DMS 273 (cell line): Measurements from ENCODE around the gene CARMIL1.
"Not testable (repeated sequence)": the region's sequence is repeated elsewhere in the genome, so short reads cannot be mapped to it uniquely, and the experiment has no call there.

Experiments used
- DNase-seq: peaks from one replicate; lab custom pipeline; 2025; ENCODE audit not compliant: unreplicated experiment; lab: John Stamatoyannopoulos, UW

The CARMIL1 gene

GRCh38 chr6:25550631-25551030 is 271.5 kb downstream of the CARMIL1 start:
- no peak for DNase-seq

GRCh38 chr6:25553502-25553901 is 274.3 kb downstream of the CARMIL1 start:
- DNase-seq: no peak

- no peak for DNase-seq
These were observed 276.0 kb downstream of the CARMIL1 start for GRCh38 chr6:25555188-25555587.

- DNase-seq: peak; percentile 83
These were observed 277.3 kb downstream of the CARMIL1 start for GRCh38 chr6:25556516-25556915.

- DNase-seq: no peak
These were observed 279.1 kb downstream of the CARMIL1 start for GRCh38 chr6:25558155-25558817.

GRCh38 chr6:25560865-25561264 is 281.7 kb downstream of the CARMIL1 start:
- DNase-seq: no peak

- no peak for DNase-seq
These were observed 285.8 kb downstream of the CARMIL1 start for GRCh38 chr6:25564943-25565342.

GRCh38 chr6:25570578-25570977 is 291.4 kb downstream of the CARMIL1 start:
- DNase-seq: no peak

GRCh38 chr6:25576919-25577318 is 297.7 kb downstream of the CARMIL1 start:
- no peak for DNase-seq

GRCh38 chr6:25578538-25578937 is 299.4 kb downstream of the CARMIL1 start:
- no peak for DNase-seq

GRCh38 chr6:25579391-25579883 is 300.3 kb downstream of the CARMIL1 start:
- DNase-seq: no peak

GRCh38 chr6:25579902-25580495 is 300.8 kb downstream of the CARMIL1 start:
- no peak for DNase-seq

- no peak for DNase-seq
These were observed 302.9 kb downstream of the CARMIL1 start for GRCh38 chr6:25582101-25582500.

- no peak for DNase-seq
These were observed 303.9 kb downstream of the CARMIL1 start for GRCh38 chr6:25583099-25583498.

- DNase-seq: no peak
These were observed 304.7 kb downstream of the CARMIL1 start for GRCh38 chr6:25583906-25584305.

- no peak for DNase-seq
These were observed 306.1 kb downstream of the CARMIL1 start for GRCh38 chr6:25585225-25585624.

GRCh38 chr6:25586119-25586518 is 306.9 kb downstream of the CARMIL1 start:
- not testable (repeated sequence) for DNase-seq

GRCh38 chr6:25586927-25587326 is 307.8 kb downstream of the CARMIL1 start:
- DNase-seq: no peak

GRCh38 chr6:25590986-25591385 is 311.8 kb downstream of the CARMIL1 start:
- DNase-seq: no peak

GRCh38 chr6:25596928-25597818 is 318.0 kb downstream of the CARMIL1 start:
- DNase-seq: no peak

- DNase-seq: no peak
These were observed 320.4 kb downstream of the CARMIL1 start for GRCh38 chr6:25599516-25600085.
